ENCODE results near the gene CDH3. TPM values are rescaled to one million over a fixed set of nuclear protein-coding genes. Genes with fewer than 3 reads are reported as not detected.

Gene CDH3
- total RNA-seq, 1 donor from 2014 or later: 0.08 TPM

- no peak overlapping the region for H3K4me3 ChIP-seq
- no peak for DNase-seq
- H3K4me1 ChIP-seq: no peaks in the 10 kb centered on the region
- H3K36me3 ChIP-seq: no peaks in the 10 kb centered on the region
- H3K27me3 ChIP-seq (ENCODE audit: low read depth): no peaks in the 10 kb centered on the region
- no peak overlapping the region for H3K27ac ChIP-seq (replicated peaks)
- TF ChIP-seq CTCF (IDR thresholded peaks at IDR 0.05; ENCODE audit: borderline replicate concordance): no peak
- intact Hi-C loops (cut with micrococcal nuclease): no loop called here
- no peaks in the 10 kb centered on the region for H3K9me3 ChIP-seq (replicated peaks)
These were observed 53.0 kb downstream of the CDH3 start for GRCh38 chr16:68698091-68698490.

- no peak for DNase-seq
- H3K27me3 ChIP-seq (ENCODE audit: low read depth): no peaks in the 10 kb centered on the region
- H3K4me1 ChIP-seq: no peaks in the 10 kb centered on the region
- intact Hi-C loops (cut with micrococcal nuclease): no loop called here
- H3K36me3 ChIP-seq: no peaks in the 10 kb centered on the region
- TF ChIP-seq CTCF (IDR thresholded peaks at IDR 0.05; ENCODE audit: borderline replicate concordance): no peak
- no peak overlapping the region for H3K4me3 ChIP-seq
- no peaks in the 10 kb centered on the region for H3K9me3 ChIP-seq (replicated peaks)
- H3K27ac ChIP-seq (replicated peaks): no peak overlapping the region
These were observed 55.0 kb downstream of the CDH3 start for GRCh38 chr16:68700120-68700519.

GRCh38 chr16:68700831-68701230 lies 55.7 kb downstream of the CDH3 start:
- no peaks in the 10 kb centered on the region for H3K9me3 ChIP-seq (replicated peaks)
- DNase-seq: no peak
- H3K4me3 ChIP-seq: no peak overlapping the region
- no peaks in the 10 kb centered on the region for H3K36me3 ChIP-seq
- no peak for TF ChIP-seq CTCF (IDR thresholded peaks at IDR 0.05; ENCODE audit: borderline replicate concordance)
- H3K27me3 ChIP-seq (ENCODE audit: low read depth): no peaks in the 10 kb centered on the region
- intact Hi-C loops (cut with micrococcal nuclease): no loop called here
- H3K27ac ChIP-seq (replicated peaks): no peak overlapping the region
- H3K4me1 ChIP-seq: no peaks in the 10 kb centered on the region

GRCh38 chr16:68704232-68704867 lies 59.2 kb downstream of the CDH3 start:
- H3K27ac ChIP-seq (replicated peaks): no peak overlapping the region
- no peaks in the 10 kb centered on the region for H3K4me1 ChIP-seq
- no peak overlapping the region for H3K4me3 ChIP-seq
- H3K9me3 ChIP-seq (replicated peaks): no peaks in the 10 kb centered on the region
- no peaks in the 10 kb centered on the region for H3K36me3 ChIP-seq
- intact Hi-C loops (cut with micrococcal nuclease): no loop called here
- H3K27me3 ChIP-seq (ENCODE audit: low read depth): peaks cover 8% of the 10 kb centered on the region
- peak; percentile 45 for DNase-seq
- peak; percentile 67 for TF ChIP-seq CTCF (IDR thresholded peaks at IDR 0.05; ENCODE audit: borderline replicate concordance)

GRCh38 chr16:68707340-68708152 lies 62.4 kb downstream of the CDH3 start:
- DNase-seq: peak; percentile 38
- TF ChIP-seq CTCF (IDR thresholded peaks at IDR 0.05; ENCODE audit: borderline replicate concordance): no peak
- intact Hi-C loops (cut with micrococcal nuclease): no loop called here
- Histone ChIP-seq H3K4me3 (no peak overlapping the region), H3K27me3 (ENCODE audit: low read depth) (peaks cover 37% of the 10 kb centered on the region), H3K9me3 (replicated peaks) (no peaks in the 10 kb centered on the region), H3K4me1 (no peaks in the 10 kb centered on the region), H3K36me3 (no peaks in the 10 kb centered on the region), H3K27ac (replicated peaks) (no peak overlapping the region)

Measured in left ventricle myocardium inferior (tissue), 1 donor.